ENCODE data around the gene KRT7. TPM values are rescaled to one million over a fixed set of nuclear protein-coding genes. Genes with fewer than 3 reads are reported as not detected.
A peak's percentile ranks its signal among the peaks of the same experiment; 100 is the strongest.

Gene KRT7
- total RNA-seq, 1 donor from 2014 or later: 153 TPM

DNA sequence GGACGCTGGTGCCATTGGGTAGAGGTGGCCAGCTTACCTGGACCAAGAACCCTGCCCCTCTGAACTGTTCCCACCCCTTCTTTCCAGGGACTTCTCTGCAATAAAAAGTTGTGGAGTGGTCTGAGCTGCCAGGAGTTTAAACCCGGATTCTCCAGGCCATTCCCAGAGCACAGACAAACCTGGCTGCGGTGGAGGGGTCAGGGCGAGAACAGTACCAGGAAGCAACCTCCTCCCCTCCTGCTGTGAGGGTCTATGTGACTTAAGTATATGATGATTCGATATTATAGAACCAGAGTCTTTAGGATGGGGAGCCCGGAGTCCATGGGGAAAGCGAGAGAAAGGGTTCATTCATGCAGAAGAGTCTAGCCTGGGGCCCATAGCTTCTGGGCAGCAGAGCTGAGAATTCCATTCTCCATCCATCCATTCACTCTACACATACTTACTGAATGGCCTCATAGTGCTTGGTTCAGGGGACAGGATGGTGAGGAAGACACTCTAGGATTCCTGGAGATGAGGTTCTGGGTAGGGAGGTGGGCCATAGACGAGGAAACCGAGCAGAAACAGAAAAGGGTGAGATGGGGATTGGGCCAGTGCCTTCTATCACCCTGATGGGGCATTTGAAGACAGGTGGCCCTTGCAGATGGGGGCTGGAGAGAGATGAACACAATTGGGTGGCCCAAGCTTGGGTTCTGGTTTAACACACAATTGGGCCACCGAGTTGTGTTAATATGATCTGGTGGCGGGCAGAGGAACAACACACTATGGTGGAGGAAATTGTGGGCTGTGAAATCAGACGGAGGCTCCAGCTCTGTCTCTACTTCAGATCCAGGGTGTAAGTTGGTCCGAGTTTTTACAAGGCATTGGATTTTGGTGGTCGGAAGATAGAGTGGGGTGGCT lies 46.6 kb downstream of the KRT7 start:
- TF ChIP-seq, protein P1, sequence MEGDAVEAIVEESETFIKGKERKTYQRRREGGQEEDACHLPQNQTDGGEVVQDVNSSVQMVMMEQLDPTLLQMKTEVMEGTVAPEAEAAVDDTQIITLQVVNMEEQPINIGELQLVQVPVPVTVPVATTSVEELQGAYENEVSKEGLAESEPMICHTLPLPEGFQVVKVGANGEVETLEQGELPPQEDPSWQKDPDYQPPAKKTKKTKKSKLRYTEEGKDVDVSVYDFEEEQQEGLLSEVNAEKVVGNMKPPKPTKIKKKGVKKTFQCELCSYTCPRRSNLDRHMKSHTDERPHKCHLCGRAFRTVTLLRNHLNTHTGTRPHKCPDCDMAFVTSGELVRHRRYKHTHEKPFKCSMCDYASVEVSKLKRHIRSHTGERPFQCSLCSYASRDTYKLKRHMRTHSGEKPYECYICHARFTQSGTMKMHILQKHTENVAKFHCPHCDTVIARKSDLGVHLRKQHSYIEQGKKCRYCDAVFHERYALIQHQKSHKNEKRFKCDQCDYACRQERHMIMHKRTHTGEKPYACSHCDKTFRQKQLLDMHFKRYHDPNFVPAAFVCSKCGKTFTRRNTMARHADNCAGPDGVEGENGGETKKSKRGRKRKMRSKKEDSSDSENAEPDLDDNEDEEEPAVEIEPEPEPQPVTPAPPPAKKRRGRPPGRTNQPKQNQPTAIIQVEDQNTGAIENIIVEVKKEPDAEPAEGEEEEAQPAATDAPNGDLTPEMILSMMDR (IDR thresholded peaks at IDR 0.05): no peak
- H3K4me1 ChIP-seq: peaks cover 7 to 28% of the 10 kb centered on the region in 2 donors
- H3K27me3 ChIP-seq: no peaks in the 10 kb centered on the region
- H3K27ac ChIP-seq: peak overlapping the region; percentile 81 to 94
- H3K9me3 ChIP-seq: no peaks in the 10 kb centered on the region
- intact Hi-C loops (cut with DNase I): loop anchor here (1.0 to 5.0 kb wide), 6 partner anchors 31 to 327 kb away; partner anchors contain the start of gene ACVR1B
- no peak overlapping the region for H3K4me3 ChIP-seq
- peak in 1 of 2 donors; percentile 55 for DNase-seq (ENCODE audit: low spot score in 2 of 2)
- no peaks in the 10 kb centered on the region for H3K36me3 ChIP-seq

DNA sequence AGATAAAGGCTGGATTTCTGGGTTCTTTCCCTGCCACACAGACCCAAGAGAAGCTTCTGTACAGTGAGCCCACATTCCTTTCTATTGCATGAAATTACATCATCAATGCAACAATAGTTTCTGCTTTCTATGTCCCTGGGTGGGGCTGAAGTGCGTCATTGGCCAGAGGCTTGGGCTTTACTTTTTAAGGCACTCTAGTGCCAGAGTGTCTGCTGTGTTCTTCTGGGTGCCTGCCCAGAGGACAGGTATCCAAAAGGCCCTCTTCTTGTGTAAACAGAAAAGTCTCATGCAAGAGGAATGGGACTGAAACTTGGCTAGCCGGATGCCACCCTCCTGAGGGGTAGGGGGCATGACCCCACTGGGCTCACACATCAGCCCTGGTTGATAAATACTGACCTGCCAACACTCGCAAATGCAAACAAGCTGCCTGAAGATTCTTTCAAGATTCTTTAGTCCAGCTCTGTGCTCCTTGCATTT lies 47.3 kb downstream of the KRT7 start:
- Histone ChIP-seq H3K9me3 (no peaks in the 10 kb centered on the region), H3K4me3 (no peak overlapping the region), H3K27ac (peak overlapping the region; percentile 81 to 94), H3K4me1 (peaks cover 7 to 28% of the 10 kb centered on the region in 2 donors), H3K36me3 (no peaks in the 10 kb centered on the region), H3K27me3 (no peaks in the 10 kb centered on the region)
- TF ChIP-seq, protein P1 (IDR thresholded peaks at IDR 0.05): no peak
- DNase-seq (ENCODE audit: low spot score in 2 of 2): peak; percentile 44 to 91
- intact Hi-C loops (cut with DNase I): loop anchor here (1.0 to 5.0 kb wide), 3 partner anchors 46 to 328 kb away; partner anchors contain the start of gene ACVR1B

DNA sequence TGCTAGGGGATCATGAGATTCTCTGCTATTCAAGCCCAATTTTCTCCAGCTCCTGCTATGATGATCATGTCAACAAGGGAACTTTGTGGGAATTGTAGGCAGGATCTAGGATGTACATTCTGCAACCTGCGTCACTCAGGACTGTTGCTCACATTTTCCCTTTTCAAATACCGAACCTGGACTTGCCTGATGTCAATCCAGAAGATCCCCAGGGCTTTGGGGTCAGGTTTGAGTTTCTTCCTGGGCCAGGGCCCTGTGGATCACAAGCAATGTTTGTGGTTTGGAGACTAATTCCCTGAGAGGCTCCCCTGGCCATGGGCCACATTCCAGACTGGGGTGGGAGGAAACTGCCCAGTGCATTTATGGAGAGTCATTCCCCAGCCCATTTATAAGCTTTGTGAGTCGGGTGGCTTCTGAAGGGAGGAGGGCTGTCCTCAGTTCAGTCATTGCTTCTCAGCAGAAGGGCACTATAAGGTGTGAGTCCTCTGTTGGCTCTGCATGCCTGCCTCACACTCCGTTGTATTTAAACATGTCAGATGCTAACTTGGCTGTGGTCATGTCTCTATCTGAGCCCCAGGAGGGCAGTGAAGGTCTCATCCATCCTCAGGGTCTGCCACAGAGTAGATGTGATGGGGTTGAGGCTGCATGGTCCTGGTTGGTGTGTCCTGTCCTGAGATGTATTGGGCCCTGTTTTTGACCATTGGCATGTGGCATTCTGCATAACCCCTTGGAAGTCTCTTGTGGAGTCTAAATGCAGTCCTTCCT lies 47.9 kb downstream of the KRT7 start:
- no peaks in the 10 kb centered on the region for H3K27me3 ChIP-seq
- intact Hi-C loops (cut with DNase I): loop anchor here (1.0 to 5.0 kb wide), 3 partner anchors 46 to 329 kb away; partner anchors contain the start of gene ACVR1B
- peak overlapping the region; percentile 81 to 94 for H3K27ac ChIP-seq
- H3K9me3 ChIP-seq: no peaks in the 10 kb centered on the region
- H3K4me1 ChIP-seq: peaks cover 7 to 28% of the 10 kb centered on the region in 2 donors
- no peaks in the 10 kb centered on the region for H3K36me3 ChIP-seq
- TF ChIP-seq, protein P1 (IDR thresholded peaks at IDR 0.05): no peak
- DNase-seq (ENCODE audit: low spot score in 2 of 2): peak; percentile 39 to 94
- H3K4me3 ChIP-seq: no peak overlapping the region

DNA sequence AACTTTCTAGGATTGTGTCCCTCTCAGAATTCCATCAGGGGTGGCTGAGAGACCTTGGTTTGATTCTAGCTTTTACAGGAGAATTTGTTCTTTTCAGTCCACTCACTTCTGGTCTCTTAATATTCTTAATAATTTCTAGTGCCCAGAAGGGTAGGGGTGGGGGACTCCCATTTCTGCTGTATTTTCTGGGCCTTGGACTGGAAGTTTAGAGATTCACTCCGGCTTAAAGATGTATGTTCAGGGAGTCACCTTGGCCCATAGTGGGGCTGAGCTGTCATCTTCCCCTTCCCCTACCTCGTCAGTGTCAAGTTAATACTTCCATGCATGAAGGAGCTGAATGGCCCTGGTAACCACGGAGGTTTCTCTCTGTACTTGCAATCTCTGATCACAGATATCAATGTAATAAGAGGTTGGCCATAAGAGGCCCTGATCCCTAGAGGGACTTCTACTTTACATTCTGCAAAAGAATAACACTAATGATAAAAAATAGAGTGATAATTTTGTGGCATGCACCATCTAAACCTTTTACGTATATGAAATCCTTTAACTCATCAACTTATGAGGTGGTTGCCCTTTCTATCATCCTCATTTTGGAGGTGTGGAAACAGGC lies 51.6 kb downstream of the KRT7 start:
- DNase-seq (ENCODE audit: low spot score in 2 of 2): peak in 1 of 2 donors; percentile 27
- Histone ChIP-seq H3K36me3 (no peaks in the 10 kb centered on the region), H3K4me3 (no peak overlapping the region), H3K27ac (no peak overlapping the region), H3K4me1 (peaks cover 5 to 15% of the 10 kb centered on the region in 2 donors), H3K9me3 (no peaks in the 10 kb centered on the region), H3K27me3 (no peaks in the 10 kb centered on the region)
- intact Hi-C loops (cut with DNase I): loop anchor here (5.0 kb wide), 1 partner anchor 332 kb away; the partner anchor contains the start of gene ACVR1B
- TF ChIP-seq, protein P1 (IDR thresholded peaks at IDR 0.05): no peak

- H3K36me3 ChIP-seq: no peaks in the 10 kb centered on the region
- no peaks in the 10 kb centered on the region for H3K27me3 ChIP-seq
- no peaks in the 10 kb centered on the region for H3K9me3 ChIP-seq
- no peak overlapping the region for H3K4me3 ChIP-seq
- intact Hi-C loops (cut with DNase I): no loop called here
- peaks cover 0 to 10% of the 10 kb centered on the region in 2 donors for H3K4me1 ChIP-seq
- TF ChIP-seq, protein P1 (IDR thresholded peaks at IDR 0.05): no peak
- H3K27ac ChIP-seq: no peak overlapping the region
- no peak for DNase-seq (ENCODE audit: low spot score in 2 of 2)
These were observed 52.2 kb downstream of the KRT7 start for GRCh38 chr12:52285172-52285745.

All from ascending aorta (tissue), 2 donors.